Stimulated activated CD8-positive, alpha-beta memory T cell treated with anti-CD3 and anti-CD28 coated beads, Interleukin-12 subunit alpha, Interleukin-12 subunit beta, amount 100 ng/mL, for 4 hours (primary cell): ENCODE measurements around the gene TMEM87B.
"Not testable (repeated sequence)": the region's sequence is repeated elsewhere in the genome, so short reads cannot be mapped to it uniquely, and the experiment has no call there.

ENCODE experiments used
- DNase-seq: peaks from one replicate; pipeline ENCODE4 v3.0.0-alpha.2; 2020; ENCODE audit warnings: low read depth

The TMEM87B gene

DNA sequence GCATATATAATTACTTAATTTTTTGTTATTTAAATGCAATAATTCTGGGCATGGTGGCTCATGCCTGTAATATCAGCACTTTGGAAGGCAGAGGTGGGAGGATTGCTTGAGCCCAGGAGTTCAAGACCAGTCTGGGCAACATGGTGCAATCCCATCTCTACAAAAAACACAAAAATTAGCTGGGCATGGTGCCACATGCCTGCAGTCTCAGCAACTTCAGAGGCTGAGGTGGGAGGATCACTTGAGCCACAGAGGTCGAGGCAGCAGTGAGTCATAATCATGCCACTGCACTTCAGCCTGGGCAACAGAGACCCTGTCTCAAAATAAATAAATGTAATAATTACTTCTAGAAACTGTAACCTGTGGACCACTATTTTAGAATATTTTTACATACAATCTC is 21.5 kb upstream of the TMEM87B start:
- DNase-seq: no peak

DNA sequence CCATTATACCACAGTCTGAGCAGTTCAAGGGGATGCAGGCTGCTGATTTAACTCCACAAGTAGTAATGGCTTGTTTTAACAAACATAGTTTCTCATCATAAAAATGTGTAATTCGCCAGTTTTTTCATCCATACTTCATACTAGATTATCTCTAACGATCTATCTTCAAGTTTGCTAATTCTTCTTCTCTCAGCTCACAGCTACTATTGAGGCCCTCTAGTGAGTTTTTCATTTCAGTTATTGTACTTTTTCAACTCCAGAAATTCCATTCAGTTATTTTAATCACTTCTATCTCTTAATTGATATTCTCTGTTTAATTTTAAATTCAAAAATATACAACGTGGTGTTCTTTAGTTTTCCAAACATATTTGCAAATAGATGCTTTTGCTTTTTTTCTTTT is 20.1 kb upstream of the TMEM87B start:
- no peak for DNase-seq

DNA sequence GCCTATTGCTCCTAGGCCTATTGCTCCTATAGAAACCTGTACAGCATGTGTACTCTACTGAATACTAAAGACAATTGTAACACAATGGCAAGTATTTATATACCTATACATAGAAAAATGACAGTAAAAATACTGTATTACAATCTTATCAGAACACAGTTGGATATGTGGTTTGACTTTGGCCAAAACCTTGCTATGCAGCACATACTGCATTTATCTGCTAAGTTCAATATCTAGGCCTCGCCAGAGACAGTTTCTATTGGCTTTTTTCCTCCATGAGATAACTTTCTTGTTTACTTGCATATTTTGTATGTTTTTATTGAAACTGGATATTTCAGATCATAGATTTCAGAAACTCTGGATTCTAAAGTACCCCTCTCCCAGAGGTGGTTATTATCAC is 19.3 kb upstream of the TMEM87B start:
- DNase-seq: no peak

DNA sequence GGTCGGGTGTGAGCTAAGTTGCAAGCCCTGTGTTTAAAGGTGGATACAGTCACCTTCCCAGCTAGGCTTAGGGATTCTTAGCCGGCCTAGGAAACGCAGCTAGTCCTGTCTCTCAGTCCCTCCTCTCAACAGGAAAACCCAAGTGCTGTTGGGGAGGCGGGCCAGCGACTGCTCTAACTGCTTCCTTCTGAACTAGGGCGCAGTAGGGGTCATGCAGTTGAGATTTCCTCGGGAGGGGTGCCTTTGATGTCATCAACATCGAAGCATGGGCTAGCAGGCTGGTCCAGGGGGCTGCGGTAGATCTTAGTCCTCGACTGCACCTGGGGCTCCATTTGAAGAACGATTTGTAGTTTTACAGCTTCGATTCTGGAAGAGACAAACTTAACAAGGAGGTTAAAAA is 15.5 kb upstream of the TMEM87B start:
- DNase-seq: not testable (repeated sequence)

DNA sequence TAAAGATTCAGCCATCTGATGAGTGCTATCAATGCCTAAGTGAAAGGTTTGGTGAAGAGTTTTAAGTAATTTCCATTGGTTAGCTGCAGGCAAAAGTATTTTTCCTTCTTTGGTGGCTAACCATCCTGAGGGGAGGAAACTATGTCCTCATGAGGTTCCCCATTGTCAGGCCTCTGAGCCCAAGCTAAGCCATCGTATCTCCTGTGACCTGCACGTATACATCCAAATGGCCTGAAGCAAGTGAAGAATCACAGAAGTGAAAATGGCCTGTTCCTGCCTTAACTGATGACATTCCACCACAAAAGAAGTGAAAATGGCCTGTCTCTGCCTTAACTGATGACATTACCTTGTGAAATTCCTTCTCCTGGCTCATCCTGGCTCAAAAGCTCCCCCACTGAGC is 15.0 kb upstream of the TMEM87B start:
- DNase-seq: not testable (repeated sequence)

DNA sequence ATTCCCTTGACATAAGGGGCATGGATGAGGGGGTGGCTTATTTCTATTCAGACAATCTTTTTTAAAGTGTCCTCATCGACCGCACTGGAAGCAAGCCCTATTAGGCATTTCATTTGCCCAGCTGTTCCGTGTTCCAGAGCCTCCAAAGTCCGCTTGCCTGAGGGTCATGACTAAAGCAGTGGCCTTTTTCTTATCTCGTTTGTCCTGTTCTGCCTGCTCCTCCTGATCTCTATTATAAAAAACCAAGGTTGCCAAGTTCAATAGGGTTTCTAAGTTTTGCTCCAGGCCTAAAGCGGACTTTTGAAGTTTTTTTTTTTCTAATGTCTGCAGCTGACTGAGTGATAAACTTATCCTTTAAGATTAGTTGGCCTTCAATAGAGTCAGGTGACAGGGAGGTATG is 13.6 kb upstream of the TMEM87B start:
- not testable (repeated sequence) for DNase-seq

DNA sequence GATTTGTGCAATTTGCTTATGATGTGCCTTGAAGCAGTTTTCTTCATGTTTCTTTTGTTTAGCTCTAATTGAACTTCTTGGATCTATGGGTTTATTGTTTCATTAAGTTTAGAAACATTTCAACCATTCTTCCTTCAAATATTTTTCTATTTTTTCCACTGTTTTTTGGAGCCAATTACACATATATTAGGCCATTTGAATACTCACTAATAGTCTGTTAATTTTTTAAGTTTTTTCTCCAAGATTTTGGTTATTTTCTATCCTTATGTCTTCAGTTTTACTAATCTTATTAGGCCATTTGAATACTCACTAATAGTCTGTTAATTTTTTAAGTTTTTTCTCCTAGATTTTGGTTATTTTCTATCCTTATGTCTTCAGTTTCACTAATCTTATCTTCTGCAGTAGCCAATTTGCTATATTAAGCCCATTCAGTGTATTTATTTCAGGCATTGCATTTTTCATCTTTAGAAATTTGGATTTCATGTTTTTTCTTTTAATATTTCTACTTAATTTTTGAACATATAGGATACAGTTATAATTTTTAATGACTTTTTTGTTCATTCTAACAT is 9.5 kb upstream of the TMEM87B start:
- no peak for DNase-seq

DNA sequence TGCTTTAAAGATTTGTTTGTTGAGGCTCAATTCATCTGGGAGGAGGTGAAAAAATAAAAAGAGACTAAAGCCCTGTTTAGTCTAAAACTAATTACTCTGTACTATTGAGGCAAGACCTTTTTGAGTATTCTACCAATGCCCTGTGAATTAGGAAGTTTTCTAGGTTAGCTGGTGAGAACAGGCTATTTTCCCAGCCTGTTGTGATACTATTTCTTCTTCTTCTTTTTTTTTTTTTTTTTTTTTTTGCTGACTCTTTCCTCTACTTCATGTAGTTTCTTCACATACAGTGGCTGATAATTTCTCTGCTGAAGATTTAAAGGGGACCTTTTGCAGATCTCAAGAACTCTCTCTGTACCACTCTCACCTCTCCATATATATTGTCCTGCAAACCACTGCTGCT is 8.8 kb upstream of the TMEM87B start:
- no peak for DNase-seq

DNA sequence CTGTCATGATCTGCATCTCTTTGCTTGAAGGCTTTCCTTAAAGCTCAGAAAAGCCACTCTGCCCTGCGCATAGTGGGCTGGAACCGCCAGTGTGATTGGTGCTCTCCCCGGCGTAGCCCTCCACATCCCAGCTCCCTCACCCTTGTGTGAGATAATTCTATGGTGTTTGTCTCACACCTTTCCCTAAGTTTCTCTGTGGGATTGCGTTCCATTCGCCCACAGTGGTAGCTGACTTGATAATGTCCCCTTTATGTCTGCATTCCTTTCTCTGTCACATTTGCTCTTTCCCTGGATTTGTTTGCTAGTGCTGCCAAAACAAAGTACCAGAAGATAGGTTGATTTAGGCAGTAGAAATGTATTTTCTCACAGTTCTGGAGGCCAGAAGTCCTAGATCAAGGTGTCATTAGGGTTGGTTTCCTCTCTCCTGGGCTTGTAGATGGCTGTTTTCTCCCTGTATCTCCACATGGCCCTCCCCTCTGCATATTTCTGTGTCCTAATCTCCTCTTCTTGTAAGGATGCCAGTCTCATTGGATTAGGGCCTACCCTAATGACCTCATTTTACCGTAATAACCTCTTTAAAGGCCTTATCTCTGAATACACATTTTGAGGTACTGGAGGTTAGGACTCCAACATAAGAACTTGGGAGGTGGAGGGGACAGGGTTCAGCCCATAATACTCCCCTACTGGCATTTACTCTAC is 7.4 kb upstream of the TMEM87B start:
- DNase-seq: no peak

DNA sequence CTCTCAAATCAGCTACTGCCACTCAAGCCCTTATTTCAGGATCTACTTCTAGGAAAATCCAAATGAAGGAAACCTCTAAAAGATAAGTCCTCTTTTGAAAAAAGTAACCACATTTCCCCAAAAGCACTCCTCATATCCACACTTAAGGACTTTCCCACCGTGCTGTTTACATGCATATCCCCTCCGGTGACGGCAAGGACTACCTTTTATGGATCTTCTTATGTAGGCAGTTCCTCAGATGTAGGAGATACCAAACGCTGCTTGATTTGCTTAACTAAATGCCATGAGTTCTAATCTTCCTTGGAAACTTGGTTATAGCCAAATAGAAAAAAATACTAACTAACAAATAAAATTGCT is 6.9 kb upstream of the TMEM87B start:
- no peak for DNase-seq

DNA sequence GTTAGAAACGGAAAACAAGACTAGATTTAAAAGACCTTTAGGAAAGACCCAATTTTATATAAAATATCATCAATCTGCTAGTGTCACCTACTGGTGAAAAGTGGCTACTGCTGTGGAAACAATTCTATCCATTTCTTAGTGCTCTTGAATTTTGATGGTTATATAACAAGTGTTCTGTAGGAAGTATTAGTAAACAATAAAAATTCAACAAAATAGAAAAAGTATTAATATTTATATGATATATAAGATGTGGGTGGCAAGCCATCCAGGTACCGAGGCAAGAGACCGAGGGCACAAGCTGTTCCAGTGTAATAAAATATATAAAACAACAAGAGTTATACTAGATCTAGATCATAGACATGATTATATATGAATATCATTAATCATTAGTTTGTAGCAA is 6.2 kb upstream of the TMEM87B start:
- DNase-seq: no peak

DNA sequence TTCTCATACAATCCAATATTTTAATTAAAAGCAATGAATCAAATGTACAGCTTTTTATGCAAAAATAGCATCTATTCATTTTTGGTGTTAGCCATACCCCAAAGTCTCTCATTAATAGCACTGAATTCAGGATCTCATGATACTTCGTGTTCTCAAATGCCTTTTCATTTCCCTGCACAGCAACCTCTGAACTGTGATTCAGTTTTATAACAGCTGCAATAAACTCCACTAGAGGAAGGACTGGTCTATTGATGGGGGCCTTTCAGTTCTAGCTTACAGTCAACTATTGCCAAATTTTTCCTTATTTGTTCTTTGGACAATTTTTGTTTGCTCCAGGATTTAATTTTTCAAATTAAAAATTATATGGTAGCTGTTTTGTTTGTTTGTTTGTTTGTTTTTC is 4.8 kb upstream of the TMEM87B start:
- DNase-seq: no peak

DNA sequence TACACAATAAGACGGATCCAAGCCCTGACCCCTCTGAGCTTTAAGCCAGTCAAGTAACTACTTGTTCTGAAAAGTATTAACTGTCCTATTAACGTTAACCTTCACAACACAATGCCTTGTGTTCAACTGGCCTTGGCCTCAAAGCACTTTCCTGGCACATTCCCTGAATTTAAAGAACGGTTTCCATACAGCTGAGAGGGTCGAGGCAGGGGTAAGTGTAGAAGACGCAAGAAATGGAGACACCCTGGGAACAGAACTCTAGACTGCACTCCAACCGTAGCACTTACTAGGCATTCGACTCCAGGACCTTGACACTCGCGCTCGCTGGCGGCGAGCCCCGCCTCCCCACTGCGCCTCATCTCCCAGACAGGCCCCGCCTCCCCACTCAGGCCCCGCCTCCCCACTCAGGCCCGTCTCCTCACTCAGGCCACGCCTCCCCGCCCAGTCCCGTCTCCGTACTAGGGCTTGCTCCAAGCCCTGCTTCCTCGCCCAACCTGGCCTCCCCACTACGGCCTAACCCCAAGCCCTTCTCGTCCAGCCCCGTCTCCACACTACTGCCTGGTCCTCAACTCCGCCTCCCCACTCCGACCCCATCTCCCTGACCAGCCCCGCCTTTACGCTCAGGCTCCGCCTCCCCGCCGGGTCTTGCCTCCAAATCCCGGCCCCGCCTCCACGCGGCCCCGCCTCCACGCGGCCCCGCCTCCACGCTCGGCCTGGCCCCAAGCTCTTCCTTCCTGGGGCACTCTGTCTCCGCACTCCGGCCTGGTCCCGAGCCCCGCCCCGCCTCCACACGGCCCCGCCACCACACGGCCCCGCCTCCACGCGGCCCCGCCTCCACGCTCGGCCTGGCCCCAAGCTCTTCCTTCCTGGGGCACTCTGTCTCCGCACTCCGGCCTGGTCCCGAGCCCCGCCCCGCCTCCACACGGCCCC is 887 bp upstream of the TMEM87B start:
- peak; percentile 94 for DNase-seq

DNA sequence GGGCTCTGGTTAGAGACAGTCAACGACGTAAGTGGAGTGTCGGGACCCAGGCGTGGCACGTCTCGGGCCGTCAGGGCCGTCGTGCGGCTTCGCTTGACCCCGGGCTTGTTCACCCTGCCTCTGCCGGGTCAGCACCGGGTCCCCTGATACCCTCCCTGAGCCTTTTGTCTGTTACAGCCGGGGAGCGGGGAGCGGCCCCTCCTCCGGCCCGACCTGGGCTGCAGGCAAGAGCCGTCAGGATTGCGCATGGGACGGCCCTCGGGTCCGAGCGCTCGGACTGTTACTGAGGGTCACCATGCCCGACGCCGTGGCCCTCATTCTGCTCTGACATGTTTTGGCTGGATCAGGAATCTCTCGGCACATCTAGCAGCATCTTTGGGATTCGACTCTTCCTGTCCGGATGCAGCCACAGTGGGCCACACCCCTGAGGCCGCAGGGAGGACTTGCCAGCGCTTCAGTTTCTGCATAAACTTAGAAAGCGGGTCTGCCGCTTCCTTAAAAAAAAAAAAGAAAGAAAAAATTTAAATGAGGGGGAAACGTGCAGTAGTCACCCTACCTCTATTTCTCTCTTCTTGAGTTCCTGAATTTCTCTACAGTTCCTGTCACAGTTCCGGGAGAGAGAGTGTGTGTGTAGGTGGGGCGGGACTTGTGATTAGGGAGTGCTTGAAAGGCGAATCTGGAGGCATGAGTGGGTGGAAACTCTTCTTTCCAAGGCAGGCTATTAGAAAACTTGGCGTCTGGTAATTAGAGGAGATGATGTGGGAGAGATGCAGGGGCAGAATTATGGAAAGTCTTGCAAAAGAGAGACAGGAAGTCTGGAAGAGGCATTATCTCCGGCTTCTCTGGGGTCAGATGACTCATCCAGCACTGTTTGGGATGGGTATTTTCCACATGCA is 909 bp downstream of the TMEM87B start:
- peak; percentile 14 for DNase-seq

DNA sequence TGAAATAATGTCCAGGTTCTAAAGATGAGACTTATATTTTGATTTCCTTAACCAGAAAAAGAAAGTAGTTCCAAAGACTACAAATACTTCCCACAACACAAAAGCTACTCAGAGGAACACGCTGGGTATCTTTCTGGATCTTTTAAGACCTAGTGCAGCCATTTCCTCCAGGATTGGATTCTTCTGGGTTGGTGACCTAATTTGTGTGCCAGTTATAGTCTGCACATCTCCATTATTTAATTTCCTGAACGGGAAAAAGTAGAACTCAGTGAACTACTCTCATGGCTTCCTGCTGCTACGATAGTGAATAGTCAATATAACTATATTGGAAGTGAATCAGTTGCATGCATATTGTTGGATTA is 1.5 kb downstream of the TMEM87B start:
- DNase-seq: no peak

DNA sequence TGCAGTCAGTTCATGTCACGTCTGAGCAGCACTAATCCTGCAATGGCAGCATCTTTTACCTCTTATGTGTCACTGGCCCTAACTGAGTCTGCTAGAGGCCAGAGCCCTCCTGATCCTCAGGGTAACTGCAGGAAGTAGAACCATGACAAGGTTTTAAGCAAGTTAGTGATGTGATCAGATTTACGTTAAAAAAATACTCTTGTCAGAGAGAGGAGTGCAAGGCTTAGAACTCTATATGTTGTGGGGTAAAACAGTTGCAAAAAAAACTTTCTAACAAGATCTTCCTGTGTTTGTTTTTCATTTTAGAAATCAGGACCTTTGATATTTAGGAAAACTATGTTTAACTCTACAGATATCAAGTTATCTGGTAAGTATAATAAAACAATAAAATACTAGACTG is 4.6 kb downstream of the TMEM87B start:
- DNase-seq: no peak

DNA sequence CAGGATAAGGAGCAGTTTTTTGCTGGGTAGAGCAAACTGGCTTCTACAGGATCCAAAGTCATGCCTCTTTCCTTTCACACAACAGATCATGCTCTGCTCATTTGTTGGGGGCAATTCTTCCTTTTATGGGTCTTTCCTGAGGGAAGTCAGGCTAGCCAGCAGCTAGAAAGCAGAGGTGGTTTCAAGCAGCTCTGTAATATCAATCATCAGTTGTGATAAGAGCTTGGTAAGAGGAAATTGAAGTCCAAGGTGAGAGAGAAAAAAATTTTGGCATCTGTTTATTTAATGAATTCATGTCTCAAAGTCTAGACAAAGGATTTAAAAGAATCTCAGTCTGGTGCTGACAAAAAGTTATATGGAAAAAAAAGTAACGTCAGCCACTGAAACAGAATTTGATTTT is 6.2 kb downstream of the TMEM87B start:
- DNase-seq: no peak

DNA sequence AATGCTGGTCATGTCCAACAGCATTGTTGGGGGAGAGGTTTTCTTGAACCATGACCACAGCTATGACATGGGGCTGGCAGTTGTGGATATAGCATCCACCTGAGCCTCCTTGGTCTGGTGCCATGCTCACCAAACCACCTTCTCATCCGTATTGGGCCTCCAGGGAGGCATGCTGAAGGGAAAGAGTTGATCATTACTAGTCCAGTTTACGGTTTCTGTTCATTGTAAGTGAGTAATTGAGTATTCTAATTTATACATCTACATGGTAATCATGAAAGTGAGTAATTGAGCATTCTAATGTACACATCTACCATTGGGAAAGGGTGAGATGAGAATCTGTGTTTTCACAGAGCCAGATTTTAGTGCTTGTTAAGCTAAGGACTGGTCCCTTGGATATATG is 6.8 kb downstream of the TMEM87B start:
- no peak for DNase-seq

DNA sequence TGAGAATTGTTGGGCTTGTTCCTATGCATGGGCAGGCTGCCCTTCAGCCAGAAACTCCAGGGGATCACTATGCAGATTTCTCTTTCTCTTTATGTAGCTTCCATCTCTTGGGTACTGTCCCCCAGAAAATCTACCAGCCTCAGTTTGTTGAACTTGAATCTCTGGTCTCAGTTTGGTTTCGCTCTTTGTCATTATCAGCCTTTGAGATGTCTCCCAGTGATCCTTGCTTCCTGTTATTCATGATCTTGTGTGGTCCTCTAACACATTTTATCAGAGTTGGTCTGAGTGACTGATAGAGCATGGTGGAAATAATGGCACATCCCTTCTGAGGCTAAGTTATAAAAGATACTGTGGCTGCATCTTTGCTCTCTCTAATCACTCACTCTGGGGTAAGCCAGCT is 7.8 kb downstream of the TMEM87B start:
- no peak for DNase-seq

DNA sequence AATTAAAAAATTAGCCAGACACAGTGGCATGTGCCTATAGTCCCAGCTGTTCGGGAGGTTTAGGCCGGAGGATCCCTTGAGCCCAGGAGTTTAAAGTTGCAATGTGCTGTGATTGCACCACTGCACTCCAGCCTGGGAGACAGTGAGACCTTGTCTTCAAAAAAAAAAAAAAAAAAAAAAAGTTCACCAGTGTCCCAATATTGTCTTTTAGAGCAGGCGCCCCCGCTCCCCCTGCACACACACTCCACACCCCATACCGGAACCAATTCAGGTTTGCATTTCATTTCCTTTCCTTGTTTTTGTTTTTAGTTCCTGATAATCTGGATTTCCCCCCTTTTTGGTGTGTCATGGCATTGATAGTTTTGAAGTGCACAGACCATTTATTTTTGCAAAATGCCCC is 10.4 kb downstream of the TMEM87B start:
- no peak for DNase-seq

DNA sequence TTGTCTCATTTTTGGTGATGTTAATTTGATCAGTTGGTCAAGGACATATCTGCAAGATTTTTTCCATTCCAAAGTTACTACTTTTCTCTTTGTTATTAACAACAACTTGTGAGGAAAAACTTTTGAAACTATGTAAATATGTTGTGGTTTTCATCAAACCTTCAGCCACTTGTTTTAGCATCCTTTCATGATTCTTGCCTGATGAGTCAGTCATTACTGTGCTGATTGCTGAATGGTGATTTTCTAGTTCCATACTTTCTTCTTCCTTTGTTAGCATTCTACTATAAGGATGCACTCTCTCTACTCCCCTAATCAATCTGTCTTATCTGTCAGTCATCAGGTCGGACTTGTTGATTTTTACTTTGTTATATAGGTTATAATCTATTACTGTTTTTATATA is 10.9 kb downstream of the TMEM87B start:
- no peak for DNase-seq

DNA sequence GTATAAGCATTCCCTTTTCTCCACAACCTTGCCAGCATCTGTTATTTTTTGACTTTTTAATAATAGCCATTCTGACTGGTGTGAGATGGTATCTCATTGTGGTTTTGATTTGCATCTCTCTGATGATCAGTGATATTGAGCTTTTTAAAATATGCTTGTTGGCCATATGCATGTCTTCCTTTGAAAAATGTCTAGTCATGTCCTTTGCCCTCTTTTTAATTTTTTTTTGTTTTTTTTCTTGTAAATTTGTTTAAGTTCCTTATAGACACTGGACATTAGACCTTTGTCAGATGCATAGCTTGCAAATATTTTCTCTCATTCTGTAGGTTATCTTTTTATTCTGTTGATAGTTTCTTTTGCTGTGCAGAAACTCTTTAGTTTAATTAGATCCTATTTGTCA is 14.7 kb downstream of the TMEM87B start:
- DNase-seq: not testable (repeated sequence)
